ENCODE measurements around the gene COX6A1.

Gene COX6A1

GRCh38 chr12:120428597-120429229, 9.2 kb upstream of the COX6A1 start:
- DNase-seq (ENCODE audit: extremely low read depth, low read depth): no peak
- TF ChIP-seq CTCF (IDR thresholded peaks at IDR 0.05; ENCODE audit: low read depth, low read length): no peak

GRCh38 chr12:120429368-120429767, 8.5 kb upstream of the COX6A1 start:
- no peak for DNase-seq (ENCODE audit: extremely low read depth, low read depth)
- TF ChIP-seq CTCF (IDR thresholded peaks at IDR 0.05; ENCODE audit: low read depth, low read length): no peak

DNA sequence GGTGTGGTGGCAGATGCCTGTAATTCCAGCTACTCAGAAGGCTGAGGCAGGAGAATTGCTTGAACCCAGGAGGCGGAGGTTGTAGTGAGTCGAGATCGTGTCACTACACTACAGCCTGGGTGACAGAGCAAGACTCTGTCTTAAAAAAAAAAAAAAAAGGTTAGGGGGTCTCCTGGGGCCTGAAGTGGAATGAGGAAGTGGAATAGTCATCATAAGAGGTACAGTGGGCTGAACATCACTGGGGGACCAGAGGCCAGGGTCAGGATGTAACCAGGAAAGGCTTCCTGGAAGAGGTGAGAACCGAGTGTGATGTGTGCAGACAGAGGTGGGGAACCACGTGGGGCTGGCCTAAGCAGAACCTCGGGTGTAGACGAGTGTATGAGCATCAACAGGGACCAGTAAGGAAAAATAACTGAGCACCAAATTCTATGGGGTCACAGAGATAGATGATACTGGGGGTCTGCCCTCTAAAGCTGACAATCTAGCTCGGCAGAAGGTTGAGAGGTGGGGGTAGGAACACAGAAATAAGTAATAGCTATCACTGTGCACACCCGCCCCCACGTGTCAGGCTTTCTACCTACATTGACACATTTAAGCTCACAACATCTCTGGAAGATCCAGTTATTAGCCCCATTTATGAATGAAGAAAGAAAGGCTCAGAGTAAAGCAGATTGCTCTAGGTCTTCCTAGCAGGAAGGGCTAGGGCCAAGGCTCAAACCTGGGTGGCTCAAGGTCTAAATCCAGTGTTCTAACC, 5.0 kb upstream of the COX6A1 start:
- TF ChIP-seq CTCF (IDR thresholded peaks at IDR 0.05; ENCODE audit: low read depth, low read length): no peak
- DNase-seq (ENCODE audit: extremely low read depth, low read depth): no peak

- no peak for TF ChIP-seq CTCF (IDR thresholded peaks at IDR 0.05; ENCODE audit: low read depth, low read length)
- no peak for DNase-seq (ENCODE audit: extremely low read depth, low read depth)
Measured at GRCh38 chr12:120438495-120439198, 734 bp downstream of the COX6A1 start.

GRCh38 chr12:120439646-120440247, 1.8 kb downstream of the COX6A1 start:
- peak; percentile 38 for TF ChIP-seq CTCF (IDR thresholded peaks at IDR 0.05; ENCODE audit: low read depth, low read length)
- DNase-seq (ENCODE audit: extremely low read depth, low read depth): no peak

- DNase-seq (ENCODE audit: extremely low read depth, low read depth): no peak
- no peak for TF ChIP-seq CTCF (IDR thresholded peaks at IDR 0.05; ENCODE audit: low read depth, low read length)
Measured at GRCh38 chr12:120444676-120445075, 6.8 kb downstream of the COX6A1 start.
